ENCODE measurements around the gene PLEKHB1.
"Not testable (repeated sequence)": the region's sequence is repeated elsewhere in the genome, so short reads cannot be mapped to it uniquely, and the experiment has no call there.

The PLEKHB1 gene

GRCh38 chr11:73671701-73672100, 25.3 kb downstream of the PLEKHB1 start:
- H3K4me1 ChIP-seq (ENCODE audit: low read depth, poor library complexity, severe bottlenecking) = no peaks in the 10 kb centered on the region
- H2AFZ ChIP-seq (ENCODE audit: low read depth) = no peak overlapping the region
- no peak overlapping the region for H3K4me2 ChIP-seq
- no peak overlapping the region for H3K4me3 ChIP-seq (IDR thresholded peaks at IDR 0.05; ENCODE audit: insufficient read depth, low read depth, low read length)
- no peaks in the 10 kb centered on the region for H4K20me1 ChIP-seq (ENCODE audit: insufficient read depth)
- no peak overlapping the region for H3K27ac ChIP-seq
- H3K79me2 ChIP-seq (ENCODE audit: insufficient read depth, low read depth) = no peaks in the 10 kb centered on the region
- no peaks in the 10 kb centered on the region for H3K36me3 ChIP-seq (ENCODE audit: insufficient read depth)
- H3K27me3 ChIP-seq (ENCODE audit: insufficient read depth, low read depth) = no peaks in the 10 kb centered on the region
- no peak overlapping the region for H3K9ac ChIP-seq
- TF ChIP-seq CTCF (conservative IDR thresholded peaks at IDR 0.05; ENCODE audit: low read depth, low read length) = no peak

- H3K27ac ChIP-seq; H3K36me3 ChIP-seq (ENCODE audit: insufficient read depth); H3K4me1 ChIP-seq (ENCODE audit: low read depth, poor library complexity, severe bottlenecking); H3K4me2 ChIP-seq; H3K4me3 ChIP-seq (IDR thresholded peaks at IDR 0.05; ENCODE audit: insufficient read depth, low read depth, low read length); H2AFZ ChIP-seq (ENCODE audit: low read depth); H3K9ac ChIP-seq; H4K20me1 ChIP-seq (ENCODE audit: insufficient read depth); H3K79me2 ChIP-seq (ENCODE audit: insufficient read depth, low read depth); H3K27me3 ChIP-seq (ENCODE audit: insufficient read depth, low read depth): not testable (repeated sequence)
Measured at GRCh38 chr11:73676552-73676951, 30.2 kb downstream of the PLEKHB1 start.

GRCh38 chr11:73680687-73681086, 34.3 kb downstream of the PLEKHB1 start:
- H3K4me1 ChIP-seq (ENCODE audit: low read depth, poor library complexity, severe bottlenecking) = no peaks in the 10 kb centered on the region
- TF ChIP-seq CTCF (conservative IDR thresholded peaks at IDR 0.05; ENCODE audit: low read depth, low read length) = no peak
- H3K9ac ChIP-seq = no peak overlapping the region
- no peaks in the 10 kb centered on the region for H3K36me3 ChIP-seq (ENCODE audit: insufficient read depth)
- no peak overlapping the region for H3K4me2 ChIP-seq
- no peak overlapping the region for H3K27ac ChIP-seq
- H4K20me1 ChIP-seq (ENCODE audit: insufficient read depth) = no peaks in the 10 kb centered on the region
- H3K27me3 ChIP-seq (ENCODE audit: insufficient read depth, low read depth) = no peaks in the 10 kb centered on the region
- H3K4me3 ChIP-seq (IDR thresholded peaks at IDR 0.05; ENCODE audit: insufficient read depth, low read depth, low read length) = no peak overlapping the region
- no peaks in the 10 kb centered on the region for H3K79me2 ChIP-seq (ENCODE audit: insufficient read depth, low read depth)
- no peak overlapping the region for H2AFZ ChIP-seq (ENCODE audit: low read depth)

- H3K4me3 ChIP-seq (IDR thresholded peaks at IDR 0.05; ENCODE audit: insufficient read depth, low read depth, low read length) = no peak overlapping the region
- no peak overlapping the region for H3K9ac ChIP-seq
- no peak overlapping the region for H3K27ac ChIP-seq
- no peaks in the 10 kb centered on the region for H3K4me1 ChIP-seq (ENCODE audit: low read depth, poor library complexity, severe bottlenecking)
- H3K4me2 ChIP-seq = no peak overlapping the region
- H4K20me1 ChIP-seq (ENCODE audit: insufficient read depth) = no peaks in the 10 kb centered on the region
- no peaks in the 10 kb centered on the region for H3K36me3 ChIP-seq (ENCODE audit: insufficient read depth)
- no peak overlapping the region for H2AFZ ChIP-seq (ENCODE audit: low read depth)
- H3K27me3 ChIP-seq (ENCODE audit: insufficient read depth, low read depth) = no peaks in the 10 kb centered on the region
- no peaks in the 10 kb centered on the region for H3K79me2 ChIP-seq (ENCODE audit: insufficient read depth, low read depth)
- TF ChIP-seq CTCF (conservative IDR thresholded peaks at IDR 0.05; ENCODE audit: low read depth, low read length) = no peak
Measured at GRCh38 chr11:73693899-73694525, 47.6 kb downstream of the PLEKHB1 start.

GRCh38 chr11:73705053-73705452, 58.7 kb downstream of the PLEKHB1 start:
- Histone ChIP-seq H3K4me3 (IDR thresholded peaks at IDR 0.05; ENCODE audit: insufficient read depth, low read depth, low read length) (no peak overlapping the region), H3K9ac (no peak overlapping the region), H3K27ac (no peak overlapping the region), H3K27me3 (ENCODE audit: insufficient read depth, low read depth) (no peaks in the 10 kb centered on the region), H2AFZ (ENCODE audit: low read depth) (no peak overlapping the region), H4K20me1 (ENCODE audit: insufficient read depth) (no peaks in the 10 kb centered on the region), H3K79me2 (ENCODE audit: insufficient read depth, low read depth) (no peaks in the 10 kb centered on the region), H3K4me2 (no peak overlapping the region), H3K36me3 (ENCODE audit: insufficient read depth) (no peaks in the 10 kb centered on the region), H3K4me1 (ENCODE audit: low read depth, poor library complexity, severe bottlenecking) (no peaks in the 10 kb centered on the region)
- TF ChIP-seq CTCF (conservative IDR thresholded peaks at IDR 0.05; ENCODE audit: low read depth, low read length) = no peak

All from KMS-11 (cell line).